PC-3 (cell line): ENCODE results near the gene RANBP10. TPM values are rescaled to one million over a fixed set of nuclear protein-coding genes. Genes with fewer than 3 reads are reported as not detected.

Experiments used
- ATAC-seq: fragments of 200-7000 bp; cut with Tn5 transposase; 2 replicates; pipeline ENCODE4 v1.9.1; 2020; ENCODE audit warnings: mild to moderate bottlenecking, moderate library complexity
- BruUV-seq: library from RNA; stranded (reverse); fragments of 400-500 nt; replicated peaks from 2 replicates; lab custom pipeline; 2021; lab: Mats Ljungman, UMichigan
- CTCF ChIA-PET: fragments of 300-600 bp; sonication (Branson Sonifier 250); formaldehyde crosslinking; loops from one replicate; lab custom pipeline; 2022; ENCODE audit warnings: antibody characterized with exemption; lab: Charles Lee
- POLR2A ChIA-PET: fragments of 300-600 bp; sonication (Branson Sonifier 250); formaldehyde crosslinking; loops from one replicate; lab custom pipeline; 2022; ENCODE audit warnings: antibody characterized with exemption; ENCODE audit not compliant: unreplicated experiment; lab: Charles Lee
- DNase-seq: peaks from one replicate; pipeline ENCODE4 v3.0.0-alpha.2; 2015
- H2AFZ ChIP-seq: fragments of 300-600 bp; sonication (generic); 2 replicates; pipeline ENCODE4 v1.6.0; 2016; ENCODE audit warnings: antibody characterized with exemption, low read length
- H3F3A ChIP-seq: fragments of 300-600 bp; sonication (generic); one replicate; pipeline ENCODE4 v1.6.0; 2017; ENCODE audit warnings: antibody characterized with exemption, low read length, control low read depth, mild to moderate bottlenecking; ENCODE audit not compliant: unreplicated experiment
- H3K27ac ChIP-seq: fragments of 300-600 bp; sonication (generic); 2 replicates; pipeline ENCODE4 v1.5.1; 2016; ENCODE audit warnings: mild to moderate bottlenecking, low read length
- H3K27me3 ChIP-seq: fragments of 300-600 bp; sonication (generic); 2 replicates; pipeline ENCODE4 v1.6.1; 2016; ENCODE audit warnings: low read length, mixed read lengths
- H3K36me3 ChIP-seq: fragments of 300-600 bp; sonication (generic); 2 replicates; pipeline ENCODE4 v1.6.1; 2016; ENCODE audit warnings: low read depth, mixed run types, low read length, mixed read lengths
- H3K4me1 ChIP-seq: fragments of 300-600 bp; sonication (generic); 2 replicates; pipeline ENCODE4 v1.5.1; 2016; ENCODE audit warnings: low read length; ENCODE audit not compliant: insufficient read depth
- H3K4me2 ChIP-seq: fragments of 300-600 bp; sonication (generic); 2 replicates; pipeline ENCODE4 v1.6.0; 2016; ENCODE audit warnings: low read length
- H3K4me3 ChIP-seq: fragments of 300-600 bp; sonication (generic); 2 replicates; pipeline ENCODE4 v1.5.1; 2016; ENCODE audit warnings: mild to moderate bottlenecking, low read length, mixed read lengths
- H3K79me2 ChIP-seq: fragments of 300-600 bp; sonication (generic); 2 replicates; pipeline ENCODE4 v1.6.1; 2017; ENCODE audit warnings: low read length, mixed read lengths
- H3K9ac ChIP-seq: fragments of 300-600 bp; sonication (generic); 2 replicates; pipeline ENCODE4 v1.6.0; 2016; ENCODE audit warnings: mild to moderate bottlenecking, low read length
- H3K9me2 ChIP-seq: fragments of 300-600 bp; sonication (generic); replicated peaks from 2 replicates; pipeline ENCODE4 v1.6.1; 2016; ENCODE audit warnings: mixed run types, low read length, mixed read lengths
- H3K9me3 ChIP-seq: fragments of 300-600 bp; sonication (generic); 2 replicates; pipeline ENCODE4 v1.6.1; 2016; ENCODE audit warnings: low read length, mixed read lengths
- H4K20me1 ChIP-seq: fragments of 300-600 bp; sonication (generic); 2 replicates; pipeline ENCODE4 v1.6.1; 2016; ENCODE audit warnings: low read length, mixed read lengths
- CTCF ChIP-seq: fragments of 300-600 bp; sonication (generic); conservative IDR thresholded peaks from 2 replicates; pipeline ENCODE4 v1.5.1; 2017; ENCODE audit warnings: antibody characterized with exemption, low read depth, mild to moderate bottlenecking, low read length
- EZH2 ChIP-seq: fragments of 300-600 bp; sonication (generic); IDR thresholded peaks from one replicate; pipeline ENCODE4 v1.6.1; 2017; ENCODE audit warnings: antibody characterized with exemption, mild to moderate bottlenecking, low read length; ENCODE audit not compliant: unreplicated experiment
- EZH2phosphoT487 ChIP-seq: fragments of 300-600 bp; sonication (generic); IDR thresholded peaks from 2 replicates; pipeline ENCODE4 v1.6.1; 2018; ENCODE audit warnings: mild to moderate bottlenecking, antibody characterized with exemption, low read length, borderline replicate concordance
- intact Hi-C: fragments of 100-400 bp; cut with micrococcal nuclease; formaldehyde crosslinking; loops from 2 replicates; pipeline ENCODE4 v1.9.0; 2023
- total RNA-seq: library from RNA; depleted of rRNA; stranded (reverse); fragments of >200 nt; gene quantifications from 2 replicates; pipeline ENCODE4 v1.2.3, GENCODE V29; 2014

Gene RANBP10
- total RNA-seq, 1 experiment from 2014 or later: 5.5 TPM

- CTCF ChIA-PET: interaction anchor here (0.6 kb wide), 2 partner anchors 11 to 137 kb away, joined by 3 read pairs; no protein-coding TSS in a partner anchor
Observed at GRCh38 chr16:67679935-67680897, 126.1 kb downstream of the RANBP10 start.

GRCh38 chr16:67678354-67679023 is 127.9 kb downstream of the RANBP10 start:
- Histone ChIP-seq H3F3A (no peaks in the 10 kb centered on the region), H3K4me2 (no peak overlapping the region), H3K79me2 (no peaks in the 10 kb centered on the region), H3K9me3 (no peaks in the 10 kb centered on the region), H3K4me1 (peaks cover 5% of the 10 kb centered on the region), H3K9me2 (no peaks in the 10 kb centered on the region), H3K9ac (no peak overlapping the region), H2AFZ (no peak overlapping the region), H4K20me1 (no peaks in the 10 kb centered on the region), H3K27me3 (no peaks in the 10 kb centered on the region), H3K27ac (0 out of 2 replicates have a peak overlapping the region, but pooled peaks have one; percentile 12), H3K4me3 (no peak overlapping the region), H3K36me3 (no peaks in the 10 kb centered on the region; the same call in 1 of the 2 replicates)
- no TSS peak for BruUV-seq
- ChIA-PET POLR2A (no interaction called here), CTCF (interaction anchor here (0.5 to 0.6 kb wide), 2 partner anchors 131 to 165 kb away, joined by 3 to 4 read pairs; no protein-coding TSS in a partner anchor)
- no peak for DNase-seq
- peak; percentile 68 for ATAC-seq
- TF ChIP-seq EZH2phosphoT487: no peak
- no peak for TF ChIP-seq EZH2
- TF ChIP-seq CTCF: no peak
- intact Hi-C loops: loop anchor here (1.0 kb wide), 1 partner anchor 127 kb away; no protein-coding TSS in a partner anchor

More at GRCh38 chr16:67679935-67680897, 126.1 kb downstream of the RANBP10 start:
- POLR2A ChIA-PET: interaction anchor here (0.6 kb wide), 1 partner anchor 39 kb away, joined by 3 read pairs; no protein-coding TSS in a partner anchor
- ATAC-seq (no peak), DNase-seq (no peak)
- Histone ChIP-seq H3K27me3 (no peaks in the 10 kb centered on the region), H3K4me3 (no peak overlapping the region), H3K36me3 (no peaks in the 10 kb centered on the region; the same call in 1 of the 2 replicates), H3K9me3 (no peaks in the 10 kb centered on the region), H4K20me1 (no peaks in the 10 kb centered on the region), H3K9me2 (no peaks in the 10 kb centered on the region), H3K27ac (no peak overlapping the region), H3K79me2 (no peaks in the 10 kb centered on the region), H2AFZ (no peak overlapping the region), H3K4me2 (no peak overlapping the region), H3K9ac (no peak overlapping the region), H3F3A (no peaks in the 10 kb centered on the region), H3K4me1 (peaks cover 9% of the 10 kb centered on the region)
- intact Hi-C loops: no loop called here
- TF ChIP-seq EZH2phosphoT487 (no peak), CTCF (no peak), EZH2 (no peak)
- no TSS peak for BruUV-seq
